Measurements from ENCODE around the gene SIPA1L2.

DNA sequence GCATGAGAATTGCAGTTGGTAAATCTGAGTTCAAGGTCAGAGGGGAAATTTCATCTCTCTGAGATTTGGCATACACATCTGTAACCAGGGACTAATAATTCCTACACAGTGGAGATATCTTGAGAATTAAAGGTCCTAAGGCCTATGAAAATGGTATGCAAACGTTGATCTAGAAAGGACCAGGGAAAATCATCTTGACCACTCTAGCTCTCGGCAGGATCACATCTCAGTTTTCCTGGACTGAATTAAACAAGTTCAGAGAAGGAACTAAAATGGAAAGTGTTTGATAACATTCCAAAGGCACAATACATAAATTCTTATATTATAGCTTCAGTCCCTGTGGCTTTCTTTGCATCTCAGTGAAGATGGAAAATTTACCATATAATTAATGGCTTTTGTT lies 28.5 kb upstream of the SIPA1L2 start:
- TF ChIP-seq, protein P1, sequence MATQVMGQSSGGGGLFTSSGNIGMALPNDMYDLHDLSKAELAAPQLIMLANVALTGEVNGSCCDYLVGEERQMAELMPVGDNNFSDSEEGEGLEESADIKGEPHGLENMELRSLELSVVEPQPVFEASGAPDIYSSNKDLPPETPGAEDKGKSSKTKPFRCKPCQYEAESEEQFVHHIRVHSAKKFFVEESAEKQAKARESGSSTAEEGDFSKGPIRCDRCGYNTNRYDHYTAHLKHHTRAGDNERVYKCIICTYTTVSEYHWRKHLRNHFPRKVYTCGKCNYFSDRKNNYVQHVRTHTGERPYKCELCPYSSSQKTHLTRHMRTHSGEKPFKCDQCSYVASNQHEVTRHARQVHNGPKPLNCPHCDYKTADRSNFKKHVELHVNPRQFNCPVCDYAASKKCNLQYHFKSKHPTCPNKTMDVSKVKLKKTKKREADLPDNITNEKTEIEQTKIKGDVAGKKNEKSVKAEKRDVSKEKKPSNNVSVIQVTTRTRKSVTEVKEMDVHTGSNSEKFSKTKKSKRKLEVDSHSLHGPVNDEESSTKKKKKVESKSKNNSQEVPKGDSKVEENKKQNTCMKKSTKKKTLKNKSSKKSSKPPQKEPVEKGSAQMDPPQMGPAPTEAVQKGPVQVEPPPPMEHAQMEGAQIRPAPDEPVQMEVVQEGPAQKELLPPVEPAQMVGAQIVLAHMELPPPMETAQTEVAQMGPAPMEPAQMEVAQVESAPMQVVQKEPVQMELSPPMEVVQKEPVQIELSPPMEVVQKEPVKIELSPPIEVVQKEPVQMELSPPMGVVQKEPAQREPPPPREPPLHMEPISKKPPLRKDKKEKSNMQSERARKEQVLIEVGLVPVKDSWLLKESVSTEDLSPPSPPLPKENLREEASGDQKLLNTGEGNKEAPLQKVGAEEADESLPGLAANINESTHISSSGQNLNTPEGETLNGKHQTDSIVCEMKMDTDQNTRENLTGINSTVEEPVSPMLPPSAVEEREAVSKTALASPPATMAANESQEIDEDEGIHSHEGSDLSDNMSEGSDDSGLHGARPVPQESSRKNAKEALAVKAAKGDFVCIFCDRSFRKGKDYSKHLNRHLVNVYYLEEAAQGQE (IDR thresholded peaks at IDR 0.05; ENCODE audit: low read depth), result no peak
- TF ChIP-seq EGR1 (IDR thresholded peaks at IDR 0.05), result no peak
- TF ChIP-seq YY1 (IDR thresholded peaks at IDR 0.05; ENCODE audit: low read depth), result no peak
- no peak for TF ChIP-seq TAF1 (IDR thresholded peaks at IDR 0.05; ENCODE audit: low read depth)
- TF ChIP-seq TCF12 (IDR thresholded peaks at IDR 0.05; ENCODE audit: low read depth), result no peak
- TF ChIP-seq EP300 (IDR thresholded peaks at IDR 0.05; ENCODE audit: borderline replicate concordance), result no peak
- TF ChIP-seq RAD21 (IDR thresholded peaks at IDR 0.05; ENCODE audit: low read depth), result no peak
- no peak for TF ChIP-seq TEAD4 (IDR thresholded peaks at IDR 0.05)
- TF ChIP-seq NFIC (IDR thresholded peaks at IDR 0.05), result no peak
- TF ChIP-seq, protein P2, sequence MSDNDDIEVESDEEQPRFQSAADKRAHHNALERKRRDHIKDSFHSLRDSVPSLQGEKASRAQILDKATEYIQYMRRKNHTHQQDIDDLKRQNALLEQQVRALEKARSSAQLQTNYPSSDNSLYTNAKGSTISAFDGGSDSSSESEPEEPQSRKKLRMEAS (IDR thresholded peaks at IDR 0.05), result no peak
- no peak for TF ChIP-seq FOXM1 (IDR thresholded peaks at IDR 0.05; ENCODE audit: borderline replicate concordance, low read depth)
- TF ChIP-seq CEBPB (IDR thresholded peaks at IDR 0.05), result no peak
